BE2C (cell line): ENCODE results near the gene HMX1. TPM values are rescaled to one million over a fixed set of nuclear protein-coding genes. Genes with fewer than 3 reads are reported as not detected.

Source experiments
- DNase-seq: peaks from one replicate; pipeline ENCODE4 v3.0.0-alpha.2; 2020
- H3K27me3 ChIP-seq: fragments of 250-450 bp; sonication (Bioruptor Pico); 2 replicates; pipeline ENCODE4 v1.5.1; 2020; ENCODE audit warnings: mild to moderate bottlenecking
- H3K36me3 ChIP-seq: fragments of 250-450 bp; sonication (Bioruptor Pico); 2 replicates; pipeline ENCODE4 v1.5.1; 2020; ENCODE audit warnings: mild to moderate bottlenecking
- H3K4me1 ChIP-seq: fragments of 250-450 bp; sonication (Bioruptor Pico); 2 replicates; pipeline ENCODE4 v1.5.1; 2020
- H3K4me3 ChIP-seq: 2 replicates; pipeline ENCODE4 v1.5.1; 2011; ENCODE audit warnings: low read depth, low read length
- H3K9me3 ChIP-seq: fragments of 250-450 bp; sonication (Bioruptor Pico); 2 replicates; pipeline ENCODE4 v1.5.1; 2020
- CTCF ChIP-seq: IDR thresholded peaks from 2 replicates; pipeline ENCODE4 v1.5.1; 2012; ENCODE audit warnings: mild to moderate bottlenecking, low read depth, low read length
- polyA plus RNA-seq: library from polyadenylated mRNA; unstranded; fragments of >200 nt; gene quantifications from one replicate; pipeline ENCODE4 v1.2.1, GENCODE V29; 2012; ENCODE audit warnings: low read depth, missing spikeins; ENCODE audit not compliant: insufficient read length, insufficient read depth

The HMX1 gene
- 31.2 TPM for polyA plus RNA-seq

GRCh38 chr4:8871417-8872401 is at the start of gene HMX1:
Gene HMX1 (minus strand): TSS chr4:8871839. CDS start chr4:8871614, 225 bp downstream.
- peak; percentile 96 for DNase-seq
- peak within 1 kb of the TSS; percentile 76 for H3K4me3 ChIP-seq

GRCh38 chr4:8920969-8921368 is 49.3 kb upstream of the HMX1 start:
- Histone ChIP-seq H3K9me3 (no peaks in the 10 kb centered on the region), H3K36me3 (no peaks in the 10 kb centered on the region), H3K4me1 (no peaks in the 10 kb centered on the region), H3K27me3 (peaks cover 17% of the 10 kb centered on the region), H3K4me3 (no peak overlapping the region)
- TF ChIP-seq CTCF = no peak
- DNase-seq = no peak

More at GRCh38 chr4:8871417-8872401, at the start of gene HMX1:
- Histone ChIP-seq H3K27me3 (no peaks in the 10 kb centered on the region), H3K9me3 (no peaks in the 10 kb centered on the region), H3K4me1 (peaks cover 3% of the 10 kb centered on the region; the same call in 1 of the 2 replicates), H3K36me3 (peaks cover 9% of the 10 kb centered on the region)
- no peak for TF ChIP-seq CTCF

- H3K36me3 ChIP-seq = no peaks in the 10 kb centered on the region
- TF ChIP-seq CTCF = no peak
Observed at GRCh38 chr4:8920289-8920965, 48.8 kb upstream of the HMX1 start.

GRCh38 chr4:8919651-8920288 is 48.1 kb upstream of the HMX1 start:
- H3K4me3 ChIP-seq = no peak overlapping the region
- H3K36me3 ChIP-seq = no peaks in the 10 kb centered on the region
- no peak for TF ChIP-seq CTCF
- H3K9me3 ChIP-seq = no peaks in the 10 kb centered on the region
- no peaks in the 10 kb centered on the region for H3K4me1 ChIP-seq
- no peak for DNase-seq
- peaks cover 17% of the 10 kb centered on the region for H3K27me3 ChIP-seq

More at GRCh38 chr4:8920289-8920965, 48.8 kb upstream of the HMX1 start:
- H3K4me3 ChIP-seq = no peak overlapping the region
- H3K27me3 ChIP-seq = peaks cover 17% of the 10 kb centered on the region
- H3K4me1 ChIP-seq = no peaks in the 10 kb centered on the region
- no peaks in the 10 kb centered on the region for H3K9me3 ChIP-seq
- DNase-seq = no peak

GRCh38 chr4:8917868-8918783 is 46.5 kb upstream of the HMX1 start:
- H3K36me3 ChIP-seq = no peaks in the 10 kb centered on the region
- peaks cover 17% of the 10 kb centered on the region for H3K27me3 ChIP-seq
- H3K9me3 ChIP-seq = no peaks in the 10 kb centered on the region
- peak; percentile 82 for DNase-seq
- no peaks in the 10 kb centered on the region for H3K4me1 ChIP-seq
- TF ChIP-seq CTCF = peak; percentile 90
- H3K4me3 ChIP-seq = no peak overlapping the region
